HCEC 1CT (cell line): Measurements from ENCODE around the gene MYLIP.

Experiments used
- DNase-seq: peaks from one replicate; pipeline ENCODE4 v3.0.0-alpha.2; 2017

MYLIP gene

DNA sequence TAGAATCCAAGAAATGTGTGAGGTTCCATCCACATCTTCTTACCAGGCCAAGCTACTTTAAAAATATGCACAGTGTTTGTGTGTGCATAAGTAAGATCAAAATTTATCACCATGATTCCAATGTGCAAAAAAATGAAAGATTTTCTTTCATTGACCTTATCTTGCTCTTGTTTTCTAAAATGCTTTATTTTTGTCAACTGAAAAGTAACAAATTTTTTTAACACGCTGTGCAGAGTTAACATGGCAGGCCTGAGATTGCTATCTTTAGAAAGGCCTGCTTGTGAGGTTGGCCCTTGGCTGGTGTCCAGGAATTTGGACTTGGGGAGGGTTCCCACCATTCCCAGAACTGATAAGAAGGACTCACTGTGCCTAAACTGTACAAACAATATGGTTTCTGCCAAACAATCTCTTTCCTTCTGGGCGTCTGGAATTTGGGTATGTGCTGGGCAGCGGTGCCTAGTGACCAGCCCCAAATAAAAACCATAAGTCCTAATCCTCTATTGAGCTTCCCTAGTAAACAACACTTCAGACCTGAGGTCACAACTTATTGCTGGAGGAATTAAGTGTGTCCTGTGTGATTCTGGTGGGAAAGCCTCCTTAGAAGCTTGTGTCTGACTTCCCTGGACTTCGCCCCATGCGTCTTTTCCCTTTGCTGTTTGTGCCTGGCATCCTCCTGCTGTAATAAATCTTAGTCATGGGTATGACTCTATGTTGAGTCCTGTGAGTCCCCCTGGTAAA is 19.8 kb upstream of the MYLIP start:
- DNase-seq: no peak

DNA sequence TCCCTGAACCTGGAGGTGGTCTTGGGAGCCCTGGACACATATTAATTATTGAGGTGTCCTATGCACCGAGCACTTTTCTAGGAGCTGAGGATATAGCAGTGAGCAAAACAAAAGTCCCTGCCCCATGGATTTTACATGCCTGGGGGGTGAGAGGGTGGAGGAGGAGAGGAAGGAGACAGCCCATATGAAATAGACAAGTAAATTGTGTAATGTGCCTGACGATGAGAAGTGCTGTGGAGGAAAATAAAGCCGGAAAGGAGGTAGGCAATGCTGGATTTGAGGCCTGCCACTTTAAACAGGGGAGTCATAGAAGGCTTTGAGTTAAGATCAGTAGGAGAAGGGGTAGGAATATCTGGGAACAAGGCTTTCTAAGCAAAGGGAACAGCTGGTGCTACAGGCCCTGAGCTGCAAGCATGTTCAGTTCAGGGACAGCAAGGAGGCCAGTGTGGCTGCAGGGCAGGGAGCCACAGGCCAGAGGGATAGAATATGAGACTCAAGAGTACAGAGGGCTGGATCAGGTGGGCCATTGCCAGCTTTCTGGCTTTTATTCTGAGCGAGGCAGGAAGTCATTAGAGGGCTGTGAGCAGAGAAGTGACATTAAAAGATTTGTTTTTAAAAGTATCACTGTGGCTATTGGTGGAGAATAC is 19.1 kb upstream of the MYLIP start:
- DNase-seq: no peak

DNA sequence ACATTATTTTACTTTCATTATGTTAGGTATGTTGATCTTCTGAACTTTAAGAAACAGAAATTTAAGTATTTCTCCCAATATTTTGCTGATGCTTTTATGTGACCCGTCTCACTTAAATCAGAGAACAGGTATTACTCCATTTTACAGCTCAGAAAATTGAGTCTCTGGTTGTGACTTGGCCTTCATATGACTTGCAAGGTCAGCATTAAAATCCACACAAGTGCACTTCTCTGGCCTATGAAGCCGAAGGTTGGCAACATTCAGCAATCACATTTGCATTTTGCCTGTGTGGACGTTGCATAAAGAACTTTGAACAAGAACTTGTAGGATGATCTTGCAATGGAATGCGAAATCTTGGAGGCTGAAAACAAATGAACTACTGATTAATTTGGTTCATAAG is 10.1 kb upstream of the MYLIP start:
- DNase-seq: no peak

DNA sequence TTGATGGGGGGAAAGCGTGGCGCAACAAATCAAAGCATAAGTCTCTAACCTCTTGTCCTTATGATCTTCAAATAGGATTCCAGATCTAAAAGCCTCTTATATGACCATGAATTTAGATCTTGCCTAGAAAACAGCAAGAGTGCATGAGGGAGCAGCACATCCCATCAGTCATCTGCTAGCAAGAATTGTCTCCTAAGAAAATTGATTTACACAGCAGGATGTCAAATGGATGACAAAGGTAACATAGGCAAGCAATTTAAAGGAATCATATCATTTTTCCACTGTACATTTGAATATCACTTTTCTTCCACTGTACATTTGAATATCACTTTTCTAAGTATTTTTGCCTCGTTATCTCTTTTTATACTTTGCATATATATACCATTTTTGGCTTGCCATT is 7.5 kb upstream of the MYLIP start:
- DNase-seq: no peak

DNA sequence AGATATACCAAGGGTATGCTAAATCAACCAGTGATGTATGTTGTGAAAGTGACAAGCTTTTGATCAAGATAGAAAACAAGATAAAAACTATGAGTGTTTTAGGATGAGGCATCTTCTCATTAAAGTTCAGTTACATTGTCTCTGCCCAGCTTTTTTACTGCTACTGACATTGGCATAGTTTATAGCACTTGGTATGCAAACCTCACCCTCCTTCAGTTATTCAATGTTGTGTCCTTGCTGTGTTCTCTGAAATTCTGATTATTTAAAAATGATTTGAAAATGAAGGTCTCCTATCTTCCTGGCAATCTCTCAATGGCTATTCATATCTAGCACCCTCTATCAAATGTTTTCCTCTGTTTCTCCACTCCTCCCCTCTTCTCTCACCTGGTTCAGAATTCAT is 6.7 kb upstream of the MYLIP start:
- DNase-seq: no peak

DNA sequence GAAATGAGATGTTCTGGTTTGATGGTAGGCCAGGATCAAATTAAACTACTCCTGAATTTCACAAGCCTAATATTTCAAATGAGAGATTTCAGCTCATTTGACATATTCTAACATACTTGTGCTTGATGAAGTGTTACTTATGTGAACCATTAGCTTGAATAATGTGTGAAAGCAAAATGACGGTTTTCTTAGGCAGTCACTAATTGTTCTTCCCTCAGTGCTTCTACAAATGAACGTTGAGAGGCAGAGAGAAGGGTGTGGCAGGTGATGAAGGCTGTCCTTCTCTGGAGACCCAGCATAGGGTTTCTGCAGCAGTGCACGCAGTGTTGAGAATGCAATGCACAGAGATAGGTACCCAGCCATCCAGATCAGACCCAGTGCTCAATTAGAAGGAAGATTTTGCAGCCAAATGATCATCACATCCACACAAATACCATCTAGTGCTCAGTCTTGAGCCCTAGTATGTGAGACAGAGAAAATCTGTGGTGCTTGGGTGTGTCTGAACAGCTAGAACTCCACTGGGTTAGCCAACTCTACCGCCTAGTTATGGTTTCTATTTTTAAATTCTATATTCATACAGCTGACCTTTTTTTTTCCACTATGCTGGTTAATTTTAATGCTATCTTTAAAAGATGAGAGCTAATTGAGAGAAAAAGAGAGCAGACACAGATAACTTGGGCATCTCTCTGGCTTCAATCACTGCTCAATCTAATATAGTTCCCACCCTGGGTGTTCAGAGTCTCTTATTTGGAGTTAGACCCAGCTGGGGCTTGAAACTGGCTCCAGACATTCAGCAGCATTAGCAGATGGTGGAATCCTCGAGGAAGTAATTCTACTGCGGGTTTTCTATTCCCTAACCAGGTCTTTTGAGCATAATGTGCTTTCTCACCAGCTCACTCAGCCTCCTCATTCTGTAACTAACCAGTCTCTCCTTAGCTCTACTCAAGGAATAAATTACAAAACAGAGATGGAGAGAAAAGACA is 4.4 kb upstream of the MYLIP start:
- DNase-seq: no peak

DNA sequence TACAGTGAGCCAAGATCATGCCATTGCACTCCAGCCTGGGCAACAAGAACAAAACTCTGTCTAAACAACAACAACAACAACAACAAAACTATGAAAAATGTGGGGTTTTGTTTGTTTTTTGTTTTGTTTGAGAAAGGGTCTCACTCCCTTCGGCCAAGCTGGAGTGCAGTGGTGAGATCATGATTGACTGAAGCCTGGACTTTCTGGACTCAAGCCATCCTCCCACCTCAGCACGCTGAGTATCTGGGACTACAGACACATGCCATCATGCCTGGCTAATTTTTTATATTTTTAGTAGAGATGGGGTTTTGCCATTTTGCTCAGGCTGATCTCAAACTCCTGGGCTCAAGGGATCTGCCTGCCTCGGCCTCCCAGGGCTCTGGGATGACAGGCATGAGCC is 2.8 kb upstream of the MYLIP start:
- no peak for DNase-seq

DNA sequence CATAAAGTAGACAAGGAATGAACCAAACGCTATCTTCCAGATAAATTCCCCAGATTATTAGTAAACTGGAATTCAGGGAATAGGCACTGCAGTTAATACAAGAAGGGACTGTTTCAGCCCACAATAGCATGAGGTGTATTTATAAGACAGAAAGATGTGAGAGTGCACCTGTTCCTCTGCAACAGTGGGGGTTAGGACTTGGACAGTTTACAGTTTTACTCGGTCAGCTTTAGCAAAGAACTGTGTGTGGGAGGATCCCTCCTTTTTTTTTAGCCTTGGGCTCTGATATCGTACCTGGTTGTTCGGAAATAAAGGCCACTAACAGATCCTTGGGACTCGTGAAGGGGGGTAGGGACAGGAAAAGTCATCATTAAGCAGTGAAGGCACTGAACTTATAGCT is 2.0 kb upstream of the MYLIP start:
- no peak for DNase-seq

DNA sequence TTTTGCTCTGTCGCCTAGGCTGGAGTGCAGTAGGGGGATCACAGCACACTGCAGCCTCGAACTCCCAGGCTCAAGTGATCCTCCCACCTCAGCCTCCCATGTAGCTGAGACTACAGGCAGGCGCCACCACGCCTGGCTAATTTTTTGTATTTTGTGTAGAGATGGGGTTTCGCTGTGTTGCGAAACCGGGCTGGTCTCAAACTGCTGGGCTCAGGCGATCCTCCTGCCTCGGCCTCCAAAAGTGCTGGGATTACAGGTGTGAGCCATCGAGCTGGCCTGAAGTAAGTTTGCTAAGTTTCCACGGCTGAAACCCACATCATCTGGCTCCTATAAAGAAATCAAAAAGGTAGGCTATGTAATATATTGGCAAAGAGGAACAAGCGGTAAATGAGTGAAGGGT is 1.4 kb upstream of the MYLIP start:
- DNase-seq: no peak

DNA sequence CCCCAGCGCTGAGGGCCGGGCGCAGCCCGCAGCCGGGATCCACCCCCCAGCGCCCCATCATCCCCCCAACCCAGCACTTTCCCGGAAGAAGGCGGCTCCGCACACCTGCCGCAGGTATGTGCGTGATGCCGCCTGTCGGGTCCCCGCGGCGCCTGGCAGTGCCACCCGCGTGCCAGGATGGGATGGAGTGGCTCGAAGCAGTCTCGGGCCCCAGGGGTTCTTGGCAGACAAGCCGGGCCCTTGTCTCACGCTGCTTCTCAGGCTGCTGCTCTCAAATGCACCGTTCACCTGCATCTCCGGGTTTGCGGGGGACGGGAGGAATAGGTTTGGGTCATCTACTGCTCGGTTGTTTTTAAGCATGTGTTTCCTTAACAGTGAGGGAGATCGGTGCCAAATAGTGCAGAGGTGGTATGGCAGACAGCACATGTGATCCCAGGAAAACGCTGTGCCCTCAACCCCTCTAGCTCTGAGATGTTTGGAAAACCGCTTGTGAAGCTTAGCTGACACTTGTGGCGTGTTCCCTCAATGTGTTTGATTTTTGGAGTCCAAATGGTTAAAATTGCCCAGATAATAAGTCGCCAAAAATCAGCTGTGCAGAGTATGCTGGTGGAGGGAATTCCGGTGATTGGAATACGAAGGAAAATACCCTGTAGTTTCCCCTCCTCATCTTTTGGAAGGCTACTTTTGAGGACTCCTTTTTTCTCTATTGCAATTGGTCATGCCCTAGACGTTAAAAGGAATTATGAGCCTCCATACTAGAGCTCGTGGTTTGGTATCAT is 926 bp downstream of the MYLIP start:
- no peak for DNase-seq

DNA sequence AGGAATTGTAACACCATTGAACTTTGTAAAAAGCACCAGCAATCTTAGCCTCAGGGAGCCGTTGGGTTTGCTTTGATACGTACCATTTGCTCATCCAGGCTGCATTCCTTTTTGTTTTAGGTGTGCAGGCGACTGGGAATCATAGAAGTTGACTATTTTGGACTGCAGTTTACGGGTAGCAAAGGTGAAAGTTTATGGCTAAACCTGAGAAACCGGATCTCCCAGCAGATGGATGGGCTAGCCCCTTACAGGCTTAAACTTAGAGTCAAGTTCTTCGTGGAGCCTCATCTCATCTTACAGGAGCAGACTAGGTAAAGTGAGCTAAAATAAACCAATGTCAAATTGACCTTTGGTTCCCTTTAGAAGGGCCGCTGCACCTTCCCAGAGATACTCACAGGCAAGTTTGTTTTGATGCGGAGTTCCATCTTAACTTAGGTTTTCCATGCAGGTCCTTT is 1.6 kb downstream of the MYLIP start:
- DNase-seq: no peak

DNA sequence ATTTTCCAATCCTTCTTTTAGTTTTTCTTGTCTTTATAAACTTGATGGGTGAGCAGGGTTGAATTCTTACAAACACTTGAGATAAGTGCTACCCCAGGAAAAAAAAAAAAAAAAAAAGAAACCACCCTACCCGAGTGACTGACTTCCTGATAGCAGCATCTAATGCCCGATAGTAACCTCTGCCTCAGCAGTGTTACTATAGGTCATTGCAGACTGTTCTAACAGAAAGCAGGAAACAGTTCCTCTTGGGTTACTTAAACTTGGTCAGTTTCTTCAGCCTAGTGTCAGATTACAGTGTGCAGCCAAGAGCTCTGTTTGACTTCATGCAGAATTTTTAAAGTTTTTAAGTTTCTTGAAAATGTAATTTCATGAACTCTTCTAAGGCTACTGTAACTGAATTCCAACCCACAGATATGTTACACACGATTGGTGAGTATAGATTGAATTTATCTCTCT is 2.1 kb downstream of the MYLIP start:
- DNase-seq: peak; percentile 65

DNA sequence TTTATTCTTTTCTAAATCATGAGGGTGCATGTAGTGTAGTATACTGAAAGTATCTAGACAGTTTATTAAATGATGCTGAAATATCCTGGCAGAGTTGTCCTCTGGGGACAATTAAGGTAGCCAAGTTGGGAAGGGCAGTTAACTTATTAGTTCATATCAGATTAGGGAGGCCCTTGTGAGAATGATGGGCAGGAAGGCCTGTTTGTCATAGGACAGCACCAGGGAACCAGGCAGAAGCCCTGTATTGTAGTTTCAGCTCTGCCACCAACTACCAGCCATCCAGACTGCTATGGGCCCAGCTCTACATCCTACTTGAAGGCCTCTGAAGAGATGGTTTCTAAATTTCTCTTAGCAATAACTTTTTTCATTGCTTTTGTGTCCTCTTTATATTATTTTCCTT is 4.0 kb downstream of the MYLIP start:
- no peak for DNase-seq

DNA sequence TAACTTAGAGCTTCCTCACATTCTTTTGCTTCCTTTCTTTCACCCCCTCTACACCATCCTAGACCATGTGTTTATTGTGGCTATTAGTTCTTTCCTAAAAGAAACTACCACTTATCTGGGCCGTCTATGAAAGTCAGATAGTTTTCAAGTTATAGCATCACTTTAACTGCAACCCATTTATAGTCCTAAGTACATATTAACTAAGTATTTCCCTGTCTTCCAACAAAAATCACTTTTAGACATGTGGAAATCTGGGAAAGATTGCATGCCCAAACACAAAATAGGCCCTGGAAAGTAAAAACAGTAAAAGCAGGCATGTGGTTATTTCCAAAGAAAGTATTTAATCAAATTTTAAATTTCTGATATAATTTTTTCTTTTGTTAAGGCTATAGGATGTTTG is 5.5 kb downstream of the MYLIP start:
- no peak for DNase-seq

DNA sequence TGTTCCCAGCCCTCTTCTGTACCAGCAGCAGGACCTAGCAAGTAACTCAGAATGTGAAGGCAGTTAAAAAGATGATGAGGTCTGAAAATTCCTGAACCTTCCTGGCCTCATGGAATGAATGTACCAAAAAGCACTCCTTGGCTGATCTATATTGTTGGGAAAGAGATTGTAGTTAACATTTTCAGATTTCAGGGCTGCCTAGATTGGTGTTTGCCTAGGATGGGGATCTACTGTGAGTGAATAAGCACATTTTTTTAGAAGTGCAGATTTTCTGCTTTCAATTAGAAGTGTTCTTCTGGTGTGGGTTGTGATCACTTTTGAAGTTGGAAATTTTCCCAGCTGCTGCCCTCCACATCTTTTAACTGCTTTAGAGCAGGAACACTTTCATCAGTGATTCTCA is 6.2 kb downstream of the MYLIP start:
- no peak for DNase-seq

DNA sequence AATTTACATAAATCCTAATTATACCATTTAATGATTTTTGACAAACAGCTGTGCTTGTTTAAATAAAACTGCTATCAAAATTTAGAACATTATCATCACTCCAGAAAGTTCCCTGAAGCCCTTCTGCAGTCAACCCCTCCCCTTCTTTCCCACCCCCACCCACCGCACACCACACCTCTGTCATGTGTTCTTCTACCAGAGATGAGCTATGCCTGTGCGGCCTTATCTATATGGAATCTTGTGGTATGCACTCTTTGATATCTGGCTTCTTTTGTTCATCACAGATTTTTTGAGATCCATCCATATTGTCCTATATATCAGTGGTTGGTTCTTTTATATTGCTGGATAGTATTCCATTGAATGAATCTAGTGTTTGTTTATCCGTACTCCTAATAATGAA is 7.2 kb downstream of the MYLIP start:
- DNase-seq: no peak

DNA sequence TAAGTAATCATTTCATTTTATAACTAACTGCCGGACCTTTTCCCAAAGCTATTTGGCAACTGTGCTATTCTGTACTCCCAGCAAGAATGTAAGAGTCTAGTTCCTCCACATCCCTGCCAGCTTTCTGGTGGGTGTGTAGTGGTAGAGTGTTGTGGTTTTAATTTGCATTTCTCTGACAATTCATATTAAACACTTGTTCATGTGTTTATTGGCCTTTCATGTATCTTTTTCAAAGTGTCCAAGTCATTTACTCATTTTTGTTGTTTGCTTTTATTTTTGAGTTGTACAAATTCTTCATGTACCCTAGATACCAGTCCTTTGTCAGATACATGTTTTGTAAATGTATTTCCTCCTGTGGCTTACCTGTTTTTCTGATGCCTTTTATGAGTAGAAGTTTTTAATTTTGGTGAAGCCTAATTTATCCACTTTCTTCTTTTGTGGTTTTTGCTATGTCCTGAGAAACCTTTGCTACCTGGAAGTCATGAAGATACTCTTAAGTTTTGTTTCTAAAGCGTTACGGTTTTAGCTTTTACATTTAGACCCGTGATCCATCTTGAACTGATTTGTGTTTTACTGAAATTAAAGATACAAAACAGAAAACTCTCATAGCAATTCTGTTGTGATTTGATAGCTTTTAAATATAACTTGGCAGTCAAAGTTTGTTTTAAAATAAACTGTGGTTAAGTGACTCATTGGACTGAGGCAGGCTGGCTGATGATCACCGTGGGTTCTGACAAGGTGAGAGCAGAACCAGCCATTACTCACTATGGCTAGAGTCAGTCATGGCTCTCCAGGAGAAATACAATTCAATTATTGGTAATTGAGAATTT is 8.0 kb downstream of the MYLIP start:
- peak; percentile 79 for DNase-seq

DNA sequence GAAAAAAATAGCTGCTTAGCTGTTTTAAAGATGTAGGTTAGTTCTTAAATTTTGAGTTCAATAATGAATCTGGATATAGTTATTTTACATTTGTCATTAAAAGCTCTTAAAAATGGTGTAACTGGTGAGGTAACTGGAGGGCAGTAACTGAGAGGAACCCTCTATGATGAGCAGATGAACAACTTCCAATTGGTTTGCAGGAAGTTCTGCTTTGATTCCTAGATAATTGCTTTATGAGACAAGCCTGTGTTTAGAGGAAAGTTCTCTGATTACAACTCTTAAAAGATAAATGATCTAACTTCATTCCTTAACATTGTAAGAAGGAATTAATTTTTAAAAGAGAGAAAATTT is 8.5 kb downstream of the MYLIP start:
- DNase-seq: no peak

DNA sequence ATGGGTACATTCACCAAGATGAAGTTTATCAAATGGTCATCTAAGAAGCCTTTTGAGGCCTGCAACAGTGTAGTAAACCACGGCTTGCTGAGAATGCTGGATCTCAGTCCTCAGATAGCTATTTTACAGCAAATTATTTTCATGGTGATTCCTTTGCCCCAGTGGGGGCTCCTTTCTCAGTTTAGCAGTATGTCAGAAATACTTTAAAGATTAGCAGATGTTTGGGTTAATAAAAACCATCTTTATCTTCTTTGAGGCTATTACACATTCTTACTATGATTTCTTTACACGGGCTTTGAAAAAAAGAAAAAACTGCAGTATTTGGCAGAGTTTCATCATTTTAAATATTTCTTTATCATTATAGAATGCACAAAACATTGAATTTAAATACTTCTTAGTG is 10.7 kb downstream of the MYLIP start:
- no peak for DNase-seq

DNA sequence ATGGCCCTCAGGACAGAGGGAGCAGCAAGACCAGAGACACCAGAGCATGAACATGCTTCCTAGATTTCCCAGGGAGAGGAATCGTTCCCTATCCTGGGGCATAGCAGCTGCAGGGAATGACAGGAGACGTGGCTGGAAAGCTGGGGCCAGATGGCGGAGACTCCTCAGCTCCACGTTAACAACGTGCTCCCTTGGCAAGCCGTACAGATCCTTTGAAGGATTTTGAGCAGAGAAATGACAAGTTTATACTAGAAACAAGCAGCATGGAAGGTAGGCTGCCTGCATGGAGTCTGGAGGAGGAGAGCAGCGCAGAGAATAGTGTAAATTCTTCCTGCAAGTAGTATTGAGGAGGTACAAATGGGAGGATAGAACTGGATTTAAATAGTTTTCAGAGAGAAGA is 11.7 kb downstream of the MYLIP start:
- no peak for DNase-seq

DNA sequence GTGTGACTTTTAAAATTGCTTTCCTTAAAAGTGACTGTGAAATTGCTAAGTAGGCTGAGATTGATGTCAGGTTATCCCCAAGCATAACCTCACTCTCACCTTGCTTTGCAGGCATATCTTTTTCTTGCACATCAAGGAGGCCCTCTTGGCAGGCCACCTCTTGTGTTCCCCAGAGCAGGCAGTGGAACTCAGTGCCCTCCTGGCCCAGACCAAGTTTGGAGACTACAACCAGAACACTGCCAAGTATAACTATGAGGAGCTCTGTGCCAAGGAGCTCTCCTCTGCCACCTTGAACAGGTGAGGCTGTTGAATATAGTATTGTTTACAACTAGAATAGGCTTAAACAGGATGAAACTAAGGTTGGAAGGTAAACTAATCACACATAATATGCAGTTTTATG is 12.6 kb downstream of the MYLIP start:
- no peak for DNase-seq

DNA sequence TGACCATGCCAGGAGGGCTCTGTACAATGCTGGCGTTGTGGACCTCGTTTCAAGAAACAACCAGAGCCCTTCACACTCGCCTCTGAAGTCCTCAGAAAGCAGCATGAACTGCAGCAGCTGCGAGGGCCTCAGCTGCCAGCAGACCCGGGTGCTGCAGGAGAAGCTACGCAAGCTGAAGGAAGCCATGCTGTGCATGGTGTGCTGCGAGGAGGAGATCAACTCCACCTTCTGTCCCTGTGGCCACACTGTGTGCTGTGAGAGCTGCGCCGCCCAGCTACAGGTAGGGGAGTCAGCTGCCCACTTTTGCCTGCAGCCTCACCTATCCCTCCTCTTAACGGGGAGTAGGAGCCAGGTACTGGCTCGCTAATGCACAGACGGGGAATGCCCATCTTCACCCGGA is 16.2 kb downstream of the MYLIP start:
- no peak for DNase-seq
